ELR (cell line): ENCODE measurements around the gene GOLGA6L24.
"Not testable (repeated sequence)": the region's sequence is repeated elsewhere in the genome, so short reads cannot be mapped to it uniquely, and the experiment has no call there.

Experiments used
- DNase-seq: peaks from one replicate; pipeline ENCODE4 v3.0.0-alpha.2; 2015; ENCODE audit warnings: low read depth

The GOLGA6L24 gene

GRCh38 chr15:28357984-28358383 lies at the start of gene GOLGA6L24:
Gene GOLGA6L24, minus strand, starts transcription at chr15:28358084. Its CDS starts 61 bp downstream, at chr15:28358023.
- DNase-seq, result not testable (repeated sequence)

- not testable (repeated sequence) for DNase-seq
Measured at GRCh38 chr15:28402774-28403435, 45.0 kb upstream of the GOLGA6L24 start.

- DNase-seq, result not testable (repeated sequence)
Measured at GRCh38 chr15:28396022-28396421, 38.1 kb upstream of the GOLGA6L24 start.

- not testable (repeated sequence) for DNase-seq
Measured at GRCh38 chr15:28380053-28380452, 22.2 kb upstream of the GOLGA6L24 start.

GRCh38 chr15:28378364-28378763 lies 20.5 kb upstream of the GOLGA6L24 start, which contains the start of gene GOLGA8F:
Gene GOLGA8F, plus strand, starts transcription at chr15:28378664. Its CDS starts 98 bp downstream, at chr15:28378762.
- not testable (repeated sequence) for DNase-seq

- DNase-seq, result not testable (repeated sequence)
Measured at GRCh38 chr15:28365502-28365901, 7.6 kb upstream of the GOLGA6L24 start.

- DNase-seq, result not testable (repeated sequence)
Measured at GRCh38 chr15:28322129-28322588, 35.7 kb downstream of the GOLGA6L24 start, which contains the start of gene HERC2. Gene HERC2, minus strand, starts transcription at chr15:28322179. Its CDS starts 746 bp downstream, at chr15:28321433.

- not testable (repeated sequence) for DNase-seq
Measured at GRCh38 chr15:28321358-28322078, 36.4 kb downstream of the GOLGA6L24 start.

- not testable (repeated sequence) for DNase-seq
Measured at GRCh38 chr15:28319725-28320124, 38.2 kb downstream of the GOLGA6L24 start.

GRCh38 chr15:28318828-28319227 lies 39.1 kb downstream of the GOLGA6L24 start:
- not testable (repeated sequence) for DNase-seq

GRCh38 chr15:28318122-28318521 lies 39.8 kb downstream of the GOLGA6L24 start:
- DNase-seq, result not testable (repeated sequence)

GRCh38 chr15:28316958-28317357 lies 40.9 kb downstream of the GOLGA6L24 start:
- not testable (repeated sequence) for DNase-seq

GRCh38 chr15:28310454-28310853 lies 47.4 kb downstream of the GOLGA6L24 start:
- DNase-seq, result not testable (repeated sequence)

- not testable (repeated sequence) for DNase-seq
Measured at GRCh38 chr15:28308718-28309117, 49.2 kb downstream of the GOLGA6L24 start.
